ENCODE measurements around the gene TP53TG3E.
"Not testable (repeated sequence)": the region's sequence is repeated elsewhere in the genome, so short reads cannot be mapped to it uniquely, and the experiment has no call there.

Gene TP53TG3E, protein sequence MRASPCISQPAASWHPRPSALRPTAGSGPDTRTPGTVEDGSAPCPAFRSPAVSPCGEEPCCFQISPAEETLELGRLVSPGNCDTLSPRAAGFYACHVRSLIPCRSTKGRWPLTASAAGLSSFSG

DNA sequence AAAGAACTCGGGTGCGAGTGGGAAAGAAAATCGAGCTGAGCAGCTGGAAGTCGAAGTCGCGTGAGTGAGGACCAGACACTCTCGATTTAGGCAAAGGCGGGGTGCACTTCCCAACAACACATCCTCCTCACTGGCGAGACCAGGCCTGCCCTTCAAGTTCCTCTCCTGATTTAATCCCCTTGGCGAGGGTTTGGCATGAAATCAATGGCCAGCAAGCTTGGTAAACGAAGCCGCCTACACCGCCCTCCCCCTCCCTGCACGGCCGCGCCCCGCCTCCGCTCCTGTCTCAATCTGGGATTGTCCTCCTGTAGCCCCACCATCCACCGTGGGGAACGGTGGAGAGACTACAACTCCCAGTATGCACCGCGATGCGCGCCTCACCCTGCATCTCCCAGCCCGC lies at the start of gene TP53TG3E:
Gene TP53TG3E, plus strand, starts transcription at position 301 of the 400 bp plus-strand sequence. Its CDS starts 68 bp downstream, at position 369.
- not testable (repeated sequence) for DNase-seq

DNA sequence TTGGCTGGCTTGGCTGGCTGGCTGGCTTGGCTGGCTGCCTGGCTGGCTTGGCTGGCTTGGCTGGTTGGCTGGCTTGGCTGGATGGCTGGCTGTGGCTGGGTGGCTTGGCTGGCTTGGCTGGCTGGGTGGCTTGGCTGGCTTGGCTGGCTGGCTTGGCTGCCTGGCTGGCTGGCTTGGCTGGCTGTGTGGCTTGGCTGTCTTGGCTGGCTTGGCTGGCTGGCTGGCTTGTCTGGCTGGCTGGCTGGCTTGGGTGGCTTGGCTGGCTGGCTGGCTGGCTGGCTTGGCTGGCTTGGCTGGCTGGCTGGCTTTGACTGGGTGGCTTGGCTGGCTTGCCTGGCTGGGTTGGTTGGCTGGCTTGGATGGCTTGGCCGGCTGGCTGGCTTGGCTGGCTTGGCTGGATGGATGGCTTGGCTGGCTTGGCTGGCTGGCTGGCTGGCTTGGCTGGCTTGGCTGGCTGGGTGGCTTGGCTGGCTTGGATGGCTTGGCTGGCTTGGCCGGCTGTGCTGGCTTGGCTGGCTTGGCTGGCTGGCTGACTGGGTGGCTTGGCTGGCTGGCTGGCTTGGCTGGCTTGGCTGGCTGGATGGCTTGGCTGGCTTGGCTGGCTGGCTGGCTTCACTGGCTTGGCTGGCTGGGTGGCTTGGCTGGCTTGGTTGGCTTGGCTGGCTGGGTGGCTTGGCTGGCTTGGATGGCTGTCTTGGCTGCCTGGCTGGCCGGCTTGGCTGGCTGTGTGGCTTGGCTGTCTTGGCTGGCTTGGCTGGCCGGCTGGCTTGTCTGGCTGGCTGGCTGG lies 32.3 kb downstream of the TP53TG3E start:
- not testable (repeated sequence) for DNase-seq

DNA sequence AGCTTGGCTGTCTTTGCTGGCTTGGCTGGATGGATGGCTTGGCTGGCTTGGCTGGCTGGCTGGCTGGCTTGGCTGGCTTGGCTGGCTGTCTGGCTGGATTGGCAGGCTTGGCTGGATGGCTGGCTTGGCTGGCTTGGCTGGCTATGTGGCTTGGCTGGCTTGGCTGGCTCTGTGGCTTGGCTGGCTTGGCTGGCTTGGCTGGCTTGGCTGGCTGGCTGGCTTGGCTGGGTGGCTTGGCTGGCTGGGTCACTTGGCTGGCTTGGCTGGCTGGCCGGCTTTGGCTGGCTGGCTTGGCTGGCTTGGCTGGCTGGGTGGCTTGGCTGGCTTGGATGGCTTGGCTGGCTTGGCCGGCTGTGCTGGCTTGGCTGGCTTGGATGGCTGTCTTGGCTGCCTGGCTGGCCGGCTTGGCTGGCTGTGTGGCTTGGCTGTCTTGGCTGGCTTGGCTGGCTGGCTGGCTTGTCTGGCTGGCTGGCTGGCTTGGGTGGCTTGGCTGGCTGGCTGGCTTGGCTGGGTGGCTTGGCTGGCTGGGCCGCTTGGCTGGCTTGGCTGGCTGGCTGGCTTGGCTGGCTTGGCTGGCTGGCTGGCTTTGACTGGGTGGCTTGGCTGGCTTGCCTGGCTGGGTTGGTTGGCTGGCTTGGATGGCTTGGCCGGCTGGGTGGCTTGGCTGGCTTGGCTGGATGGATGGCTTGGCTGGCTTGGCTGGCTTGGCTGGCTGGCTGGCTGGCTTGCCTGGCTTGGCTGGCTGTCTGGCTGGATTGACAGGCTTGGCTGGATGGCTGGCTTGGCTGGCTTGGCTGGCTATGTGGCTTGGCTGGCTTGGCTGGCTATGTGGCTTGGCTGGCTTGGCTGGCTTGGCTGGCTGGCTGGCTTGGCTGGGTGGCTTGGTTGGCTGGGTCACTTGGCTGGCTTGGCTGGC lies 33.8 kb downstream of the TP53TG3E start:
- DNase-seq: not testable (repeated sequence)

DNA sequence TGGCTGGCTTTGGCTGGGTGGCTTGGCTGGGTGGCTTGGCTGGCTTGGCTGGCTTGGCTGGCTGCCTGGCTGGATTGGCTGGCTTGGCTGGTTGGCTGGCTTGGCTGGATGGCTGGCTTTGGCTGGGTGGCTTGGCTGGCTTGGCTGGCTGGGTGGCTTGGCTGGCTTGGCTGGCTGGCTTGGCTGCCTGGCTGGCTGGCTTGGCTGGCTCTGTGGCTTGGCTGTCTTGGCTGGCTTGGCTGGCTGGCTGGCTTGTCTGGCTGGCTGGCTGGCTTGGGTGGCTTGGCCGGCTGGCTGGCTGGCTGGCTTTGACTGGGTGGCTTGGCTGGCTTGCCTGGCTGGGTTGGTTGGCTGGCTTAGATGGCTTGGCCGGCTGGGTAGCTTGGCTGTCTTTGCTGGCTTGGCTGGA lies 34.4 kb downstream of the TP53TG3E start:
- not testable (repeated sequence) for DNase-seq

DNA sequence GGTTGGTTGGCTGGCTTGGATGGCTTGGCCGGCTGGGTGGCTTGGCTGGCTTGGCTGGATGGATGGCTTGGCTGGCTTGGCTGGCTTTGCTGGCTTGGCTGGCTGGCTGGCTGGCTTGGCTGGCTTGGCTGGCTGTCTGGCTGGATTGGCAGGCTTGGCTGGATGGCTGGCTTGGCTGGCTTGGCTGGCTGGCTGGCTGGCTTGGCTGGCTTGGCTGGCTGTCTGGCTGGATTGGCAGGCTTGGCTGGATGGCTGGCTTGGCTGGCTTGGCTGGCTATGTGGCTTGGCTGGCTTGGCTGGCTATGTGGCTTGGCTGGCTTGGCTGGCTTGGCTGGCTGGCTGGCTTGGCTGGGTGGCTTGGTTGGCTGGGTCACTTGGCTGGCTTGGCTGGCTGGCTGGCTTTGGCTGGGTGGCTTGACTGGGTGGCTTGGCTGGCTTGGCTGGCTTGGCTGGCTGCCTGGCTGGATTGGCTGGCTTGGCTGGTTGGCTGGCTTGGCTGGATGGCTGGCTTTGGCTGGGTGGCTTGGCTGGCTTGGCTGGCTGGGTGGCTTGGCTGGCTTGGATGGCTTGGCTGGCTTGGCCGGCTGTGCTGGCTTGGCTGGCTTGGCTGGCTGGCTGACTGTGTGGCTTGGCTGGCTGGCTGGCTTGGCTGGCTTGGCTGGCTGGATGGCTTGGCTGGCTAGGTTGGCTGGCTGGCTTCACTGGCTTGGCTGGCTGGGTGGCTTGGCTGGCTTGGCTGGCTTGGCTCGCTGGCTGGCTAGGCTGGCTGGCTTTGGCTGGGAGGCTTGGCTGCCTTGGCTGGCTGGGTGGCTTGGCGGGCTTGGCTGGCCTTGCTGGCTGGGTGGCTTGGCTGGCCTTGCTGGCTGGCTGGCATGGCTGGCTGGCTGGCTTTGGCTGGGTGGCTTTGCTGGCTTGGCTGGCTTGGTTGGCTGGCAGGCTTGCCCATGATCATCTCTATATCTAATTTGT lies 35.3 kb downstream of the TP53TG3E start:
- not testable (repeated sequence) for DNase-seq

Measured in cortex of kidney (tissue), 1 donor.